Lower leg skin (tissue), 4 donors: ENCODE measurements around the gene IPO5. TPM values are rescaled to one million over a fixed set of nuclear protein-coding genes. Genes with fewer than 3 reads are reported as not detected.

Experiments used
- DNase-seq, 2 donors: peaks; one replicate each; pipeline ENCODE4 v3.0.0-alpha.2; 2019; ENCODE audit warnings: low spot score in 2 of 2
- H3K4me3 ChIP-seq: fragments of 200-600 bp; sonication (generic); 2 replicates; pipeline ENCODE4 v1.5.1; 2017; ENCODE audit warnings: mild to moderate bottlenecking, low read depth; ENCODE audit not compliant: poor library complexity, severe bottlenecking
- CTCF ChIP-seq, 3 donors: fragments of 450-650 bp; IDR thresholded peaks; one replicate each; pipeline ENCODE4 v1.5.1; 2016; ENCODE audit warnings: antibody characterized with exemption in 3 of 3, mild to moderate bottlenecking in 3 of 3, moderate library complexity in 2 of 3
- POLR2A ChIP-seq, 2 donors: fragments of 450-650 bp; IDR thresholded peaks; one replicate each; pipeline ENCODE4 v1.6.1; 2016 to 2017; ENCODE audit warnings: antibody characterized with exemption in 2 of 2, mild to moderate bottlenecking in 1 of 2, moderate library complexity in 1 of 2
- WGBS, 2 donors: methylation state at CpG; one replicate each; pipeline ENCODE4 v1.1.5; 2018; 5-methylcytosine and 5-hydroxymethylcytosine counted together
- intact Hi-C: fragments of 100-400 bp; cut with DNase I; formaldehyde crosslinking; loops from one replicate; pipeline ENCODE4 v1.15.0; 2023; ENCODE audit warnings: low total_unique reads
- total RNA-seq, 4 donors: library from RNA; depleted of rRNA; stranded (reverse); fragments of >200 nt; gene quantifications; one replicate each; pipeline ENCODE4 v1.1.0, GENCODE V29; 2016

Gene IPO5
- total RNA-seq, 4 donors from 2014 or later, result 52.5 to 89.5 (median 75.0) TPM

GRCh38 chr13:97933776-97934175 lies 19.7 kb upstream of the IPO5 start:
- no peak for DNase-seq
- no peak overlapping the region for H3K4me3 ChIP-seq
- intact Hi-C loops, result no loop called here
- TF ChIP-seq CTCF (IDR thresholded peaks at IDR 0.05) (no peak), POLR2A (IDR thresholded peaks at IDR 0.05) (no peak)

GRCh38 chr13:97934590-97934989 lies 18.9 kb upstream of the IPO5 start:
- peak in 1 of 2 donors; percentile 23 for DNase-seq
- no peak for TF ChIP-seq POLR2A (IDR thresholded peaks at IDR 0.05)
- TF ChIP-seq CTCF (IDR thresholded peaks at IDR 0.05), result no peak
- 58 to 69% methylated on average over 5 of the region's 5 CpGs for WGBS, 2 donors

GRCh38 chr13:97935071-97935470 lies 18.4 kb upstream of the IPO5 start:
- no peak overlapping the region for H3K4me3 ChIP-seq
- DNase-seq, result no peak
- intact Hi-C loops, result no loop called here
- WGBS, 2 donors, result 63 to 70% methylated on average over 2 of the region's 2 CpGs
- TF ChIP-seq POLR2A (IDR thresholded peaks at IDR 0.05) (no peak), CTCF (IDR thresholded peaks at IDR 0.05) (no peak)

More at GRCh38 chr13:97934590-97934989, 18.9 kb upstream of the IPO5 start:
- intact Hi-C loops, result no loop called here
- H3K4me3 ChIP-seq, result no peak overlapping the region

- TF ChIP-seq POLR2A (IDR thresholded peaks at IDR 0.05) (no peak), CTCF (IDR thresholded peaks at IDR 0.05) (no peak)
- intact Hi-C loops, result no loop called here
- WGBS, 2 donors, result 66 to 71% methylated on average over 3 of the region's 3 CpGs
- H3K4me3 ChIP-seq, result no peak overlapping the region
- DNase-seq, result no peak
These were observed 17.4 kb upstream of the IPO5 start for GRCh38 chr13:97936036-97936435.

- no peak for TF ChIP-seq POLR2A (IDR thresholded peaks at IDR 0.05)
- TF ChIP-seq CTCF (IDR thresholded peaks at IDR 0.05), result no peak
- intact Hi-C loops, result no loop called here
- 47 to 57% methylated on average over 6 of the region's 6 CpGs for WGBS, 2 donors
- H3K4me3 ChIP-seq, result no peak overlapping the region
- peak in 1 of 2 donors; percentile 49 for DNase-seq
These were observed 14.6 kb upstream of the IPO5 start for GRCh38 chr13:97938706-97939475.
